ENCODE results near the gene PPFIBP2.

- TF ChIP-seq YY1 (IDR thresholded peaks at IDR 0.05; ENCODE audit: insufficient read depth, insufficient read length) (no peak), ZNF274 (IDR thresholded peaks at IDR 0.05; ENCODE audit: low read depth, low read length) (no peak), SUZ12 (IDR thresholded peaks at IDR 0.05; ENCODE audit: extremely low read depth, insufficient read depth, insufficient read length) (no peak)
Observed at GRCh38 chr11:7524462-7525235, 10.8 kb downstream of the PPFIBP2 start.

Data from NT2/D1 (cell line).